Left lobe of liver (tissue), 2 donors: Measurements from ENCODE around the gene FKBP14. TPM values are rescaled to one million over a fixed set of nuclear protein-coding genes. Genes with fewer than 3 reads are reported as not detected.

Experiments used
- ATAC-seq: fragments of 200-7000 bp; cut with Tn5 transposase; one replicate; pipeline ENCODE4 v1.9.1; 2020; ENCODE audit warnings: mild to moderate bottlenecking, moderate library complexity
- DNase-seq: peaks from one replicate; pipeline ENCODE4 v3.0.0-alpha.2; 2020; ENCODE audit warnings: low spot score
- total RNA-seq: library from RNA; stranded (reverse); gene quantifications from one replicate; pipeline ENCODE4 v1.2.1, GENCODE V29; 2021
- donor health status: DM: no; HTN: no; CAD: no; lungs with moderate emphysema.
- donor health status: DM: no; HTN: yes; CAD: no.

FKBP14 gene
- total RNA-seq, 1 donor from 2014 or later: 4.9 TPM

- no peak for DNase-seq
Observed at GRCh38 chr7:30036220-30036619, 9.7 kb upstream of the FKBP14 start.

GRCh38 chr7:30034501-30034900, 8.0 kb upstream of the FKBP14 start:
- DNase-seq: no peak
- ATAC-seq: no peak

More at GRCh38 chr7:30036220-30036619, 9.7 kb upstream of the FKBP14 start:
- no peak for ATAC-seq

- no peak for ATAC-seq
Observed at GRCh38 chr7:30032310-30033125, 6.0 kb upstream of the FKBP14 start.

GRCh38 chr7:30029696-30030095, 3.2 kb upstream of the FKBP14 start:
- ATAC-seq (no peak), DNase-seq (no peak)

More at GRCh38 chr7:30032310-30033125, 6.0 kb upstream of the FKBP14 start:
- DNase-seq: no peak

- peak; percentile 35 for ATAC-seq
Observed at GRCh38 chr7:30028749-30029635, 2.5 kb upstream of the FKBP14 start.

GRCh38 chr7:30028216-30028748, 1.8 kb upstream of the FKBP14 start, which contains the start of gene PLEKHA8:
TSS of gene PLEKHA8 (plus strand) at chr7:30028412. CDS start at chr7:30028763, 351 bp downstream.
- peak; percentile 94 for DNase-seq
- peak; percentile 79 for ATAC-seq

More at GRCh38 chr7:30028749-30029635, 2.5 kb upstream of the FKBP14 start:
- no peak for DNase-seq

- ATAC-seq (peak; percentile 25), DNase-seq (no peak)
Observed at GRCh38 chr7:30027740-30028215, 1.3 kb upstream of the FKBP14 start.

GRCh38 chr7:30027065-30027456, 559 bp upstream of the FKBP14 start:
- DNase-seq (no peak), ATAC-seq (peak; percentile 1)

GRCh38 chr7:30023524-30023923, 3.0 kb downstream of the FKBP14 start:
- DNase-seq: no peak
- ATAC-seq: no peak

GRCh38 chr7:30022991-30023390, 3.5 kb downstream of the FKBP14 start:
- ATAC-seq (no peak), DNase-seq (no peak)

GRCh38 chr7:30020535-30020934, 6.0 kb downstream of the FKBP14 start:
- ATAC-seq (no peak), DNase-seq (no peak)

GRCh38 chr7:30019960-30020359, 6.5 kb downstream of the FKBP14 start:
- ATAC-seq: no peak
- DNase-seq: no peak

GRCh38 chr7:30019387-30019786, 7.1 kb downstream of the FKBP14 start:
- ATAC-seq (no peak), DNase-seq (no peak)

- DNase-seq (no peak), ATAC-seq (no peak)
Observed at GRCh38 chr7:30018451-30018850, 8.1 kb downstream of the FKBP14 start.

GRCh38 chr7:30012757-30013156, 13.7 kb downstream of the FKBP14 start:
- no peak for ATAC-seq

GRCh38 chr7:30010021-30010420, 16.5 kb downstream of the FKBP14 start:
- ATAC-seq (no peak), DNase-seq (no peak)

More at GRCh38 chr7:30012757-30013156, 13.7 kb downstream of the FKBP14 start:
- no peak for DNase-seq

GRCh38 chr7:30005464-30005863, 21.0 kb downstream of the FKBP14 start:
- ATAC-seq: no peak

GRCh38 chr7:30003098-30003497, 23.4 kb downstream of the FKBP14 start:
- no peak for ATAC-seq
- no peak for DNase-seq

More at GRCh38 chr7:30005464-30005863, 21.0 kb downstream of the FKBP14 start:
- DNase-seq: no peak

- ATAC-seq: no peak
- DNase-seq: no peak
Observed at GRCh38 chr7:30001998-30002397, 24.5 kb downstream of the FKBP14 start.

- no peak for ATAC-seq
- no peak for DNase-seq
Observed at GRCh38 chr7:29998489-29998888, 28.0 kb downstream of the FKBP14 start.

GRCh38 chr7:29996321-29996720, 30.2 kb downstream of the FKBP14 start:
- ATAC-seq (no peak), DNase-seq (no peak)
